Thyroid gland (tissue), 4 donors: Measurements from ENCODE around the gene CBLB. TPM values are rescaled to one million over a fixed set of nuclear protein-coding genes. Genes with fewer than 3 reads are reported as not detected.

ENCODE experiments used
- DNase-seq, 2 donors: peaks; one replicate each; pipeline ENCODE4 v3.0.0-alpha.2; 2019
- H3K27ac ChIP-seq, 3 donors: fragments of 200-600 bp; sonication (generic); 1 replicate in 2 of 3; 2 replicates in 1 of 3; pipeline ENCODE4 v1.5.1; 2016 to 2019; ENCODE audit warnings: mild to moderate bottlenecking in 1 of 3, moderate library complexity in 1 of 3
- H3K27me3 ChIP-seq: fragments of 200-600 bp; sonication (generic); one replicate; pipeline ENCODE4 v1.5.1; 2019
- H3K36me3 ChIP-seq, 2 donors: fragments of 200-600 bp; sonication (generic); one replicate each; pipeline ENCODE4 v1.5.1; 2016 to 2019
- H3K4me1 ChIP-seq, 2 donors: fragments of 200-600 bp; sonication (generic); one replicate each; pipeline ENCODE4 v1.5.1; 2017 to 2019
- H3K4me3 ChIP-seq, 3 donors: fragments of 200-600 bp; sonication (generic); replicated peaks in 1 of 3; 1 replicate in 2 of 3; 2 replicates in 1 of 3; pipeline ENCODE4 v1.5.1; 2016; ENCODE audit warnings: mild to moderate bottlenecking in 1 of 3
- H3K9me3 ChIP-seq: fragments of 200-600 bp; sonication (generic); one replicate; pipeline ENCODE4 v1.5.1; 2017
- POLR2A ChIP-seq, 2 donors: fragments of 450-650 bp; IDR thresholded peaks; one replicate each; pipeline ENCODE4 v1.6.1; 2017; ENCODE audit warnings: antibody characterized with exemption in 2 of 2, mild to moderate bottlenecking in 2 of 2, moderate library complexity in 1 of 2
- WGBS, 2 donors: methylation state at CpG; one replicate each; pipeline ENCODE4 v1.1.5; 2017; 5-methylcytosine and 5-hydroxymethylcytosine counted together
- intact Hi-C: fragments of 100-400 bp; cut with DNase I; formaldehyde crosslinking; loops from one replicate; pipeline ENCODE4 v1.15.1; 2023
- total RNA-seq, 4 donors: library from RNA; depleted of rRNA; stranded (reverse); fragments of >200 nt; gene quantifications; one replicate each; pipeline ENCODE4 v1.2.3, GENCODE V29; 2016
- TF ChIP-seq, protein P1 (sequence below), 6 experiments: fragments of 200-600 bp in 3 of 6; fragments of 450-650 bp in 3 of 6; sonication (generic) in 3 of 6; IDR thresholded peaks; one replicate each; pipeline ENCODE4 v1.5.1; 2016 to 2019; ENCODE audit warnings: antibody characterized with exemption in 6 of 6, mild to moderate bottlenecking in 2 of 6, inconsistent platforms in 1 of 6, moderate library complexity in 1 of 6

Gene CBLB
- total RNA-seq, 4 donors from 2014 or later, result 61.8 to 119 (median 83.4) TPM

DNA sequence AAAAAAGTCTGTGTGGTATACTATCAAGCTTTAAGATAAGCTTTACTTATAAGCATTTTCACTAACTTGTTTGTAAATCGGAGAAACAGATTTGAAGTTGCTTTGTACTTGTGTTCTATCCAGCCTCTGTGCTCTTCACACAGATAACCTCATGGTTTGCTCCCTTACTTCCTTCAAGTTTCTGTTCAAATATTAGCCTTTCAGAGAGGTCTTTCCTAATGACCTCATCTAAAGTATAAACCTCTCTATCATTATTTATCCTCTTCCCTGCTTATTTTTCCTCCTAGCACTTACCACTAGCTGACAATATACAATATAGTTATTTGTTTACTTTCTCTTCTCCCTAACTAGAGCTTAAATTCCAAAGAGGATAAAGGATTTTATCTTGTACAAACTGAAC lies 180.0 kb downstream of the CBLB start:
- no peaks in the 10 kb centered on the region for H3K9me3 ChIP-seq
- H3K4me1 ChIP-seq, result no peaks in the 10 kb centered on the region
- H3K4me3 ChIP-seq, result no peak overlapping the region
- no peak for TF ChIP-seq POLR2A (IDR thresholded peaks at IDR 0.05)
- TF ChIP-seq, protein P1, sequence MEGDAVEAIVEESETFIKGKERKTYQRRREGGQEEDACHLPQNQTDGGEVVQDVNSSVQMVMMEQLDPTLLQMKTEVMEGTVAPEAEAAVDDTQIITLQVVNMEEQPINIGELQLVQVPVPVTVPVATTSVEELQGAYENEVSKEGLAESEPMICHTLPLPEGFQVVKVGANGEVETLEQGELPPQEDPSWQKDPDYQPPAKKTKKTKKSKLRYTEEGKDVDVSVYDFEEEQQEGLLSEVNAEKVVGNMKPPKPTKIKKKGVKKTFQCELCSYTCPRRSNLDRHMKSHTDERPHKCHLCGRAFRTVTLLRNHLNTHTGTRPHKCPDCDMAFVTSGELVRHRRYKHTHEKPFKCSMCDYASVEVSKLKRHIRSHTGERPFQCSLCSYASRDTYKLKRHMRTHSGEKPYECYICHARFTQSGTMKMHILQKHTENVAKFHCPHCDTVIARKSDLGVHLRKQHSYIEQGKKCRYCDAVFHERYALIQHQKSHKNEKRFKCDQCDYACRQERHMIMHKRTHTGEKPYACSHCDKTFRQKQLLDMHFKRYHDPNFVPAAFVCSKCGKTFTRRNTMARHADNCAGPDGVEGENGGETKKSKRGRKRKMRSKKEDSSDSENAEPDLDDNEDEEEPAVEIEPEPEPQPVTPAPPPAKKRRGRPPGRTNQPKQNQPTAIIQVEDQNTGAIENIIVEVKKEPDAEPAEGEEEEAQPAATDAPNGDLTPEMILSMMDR (IDR thresholded peaks at IDR 0.05), result no peak
- peaks cover 0 to 8% of the 10 kb centered on the region in 2 donors for H3K36me3 ChIP-seq
- no peaks in the 10 kb centered on the region for H3K27me3 ChIP-seq
- intact Hi-C loops, result no loop called here
- no peak overlapping the region for H3K27ac ChIP-seq
- DNase-seq, result no peak
- 94 to 95% methylated on average over 1 of the region's 1 CpG for WGBS, 2 donors

DNA sequence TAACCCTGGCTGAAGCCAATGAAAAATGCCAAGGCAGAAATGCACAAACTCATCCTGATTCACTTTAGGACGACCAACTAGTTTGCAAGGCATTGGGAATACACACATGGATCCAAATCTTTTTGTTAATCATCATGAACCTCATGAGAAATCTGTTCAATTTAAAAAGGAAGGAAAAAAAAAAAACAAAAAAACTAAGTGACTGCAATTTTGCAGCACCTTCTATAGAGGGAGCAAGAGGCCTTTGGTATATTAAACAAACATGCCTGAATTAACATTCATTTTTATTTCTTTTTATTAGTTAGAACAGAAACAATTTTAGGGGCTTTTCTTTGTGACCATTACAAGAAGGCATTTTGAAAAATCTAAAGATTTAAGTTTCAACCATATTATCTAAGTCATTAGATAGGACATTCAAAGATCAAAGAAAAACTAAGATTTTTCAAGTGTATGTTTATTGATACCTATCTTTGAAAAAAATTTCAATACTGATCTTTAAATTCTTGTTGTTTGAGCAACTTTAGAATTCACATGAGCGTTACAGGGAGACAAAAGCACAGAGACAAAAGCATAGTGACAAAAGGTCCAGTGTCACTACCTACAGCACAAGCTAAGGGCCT lies 182.4 kb downstream of the CBLB start:
- DNase-seq, result no peak
- intact Hi-C loops, result no loop called here
- TF ChIP-seq, protein P1 (IDR thresholded peaks at IDR 0.05), result peak; percentile 29 to 86 (median 61)
- no peak for TF ChIP-seq POLR2A (IDR thresholded peaks at IDR 0.05)
- Histone ChIP-seq H3K27ac (no peak overlapping the region), H3K4me3 (no peak overlapping the region), H3K4me1 (no peaks in the 10 kb centered on the region), H3K36me3 (peaks cover 0 to 6% of the 10 kb centered on the region in 2 donors), H3K27me3 (no peaks in the 10 kb centered on the region), H3K9me3 (no peaks in the 10 kb centered on the region)
- 36 to 46% methylated on average over 2 of the region's 2 CpGs for WGBS, 2 donors

DNA sequence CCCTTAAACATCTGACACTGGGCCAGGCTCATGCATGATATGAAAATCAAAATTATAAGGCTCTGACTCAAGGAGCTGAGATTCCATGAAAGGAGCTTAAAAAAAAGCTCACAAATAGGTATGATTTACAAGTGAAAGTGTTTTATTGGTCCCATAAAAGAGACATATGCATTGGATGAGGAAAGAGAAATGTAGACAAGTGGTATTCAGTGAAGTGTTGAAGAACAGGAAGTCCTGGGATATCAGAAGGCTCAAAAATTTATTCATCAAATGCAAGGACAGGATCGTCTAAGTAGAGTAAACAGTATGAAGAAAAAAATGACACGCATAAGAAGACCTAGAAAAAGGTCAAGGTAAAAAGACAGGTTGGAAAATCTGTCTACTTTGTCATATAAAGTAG lies 188.9 kb downstream of the CBLB start:
- TF ChIP-seq, protein P1 (IDR thresholded peaks at IDR 0.05), result no peak
- no peak for TF ChIP-seq POLR2A (IDR thresholded peaks at IDR 0.05)
- no peaks in the 10 kb centered on the region for H3K27me3 ChIP-seq
- no peaks in the 10 kb centered on the region for H3K4me1 ChIP-seq
- no peak overlapping the region for H3K4me3 ChIP-seq
- no peaks in the 10 kb centered on the region for H3K9me3 ChIP-seq
- intact Hi-C loops, result no loop called here
- DNase-seq, result no peak
- no peak overlapping the region for H3K27ac ChIP-seq
- 92% methylated on average over 2 of the region's 2 CpGs for WGBS, 2 donors
- H3K36me3 ChIP-seq, result peaks cover 5 to 15% of the 10 kb centered on the region in 2 donors

DNA sequence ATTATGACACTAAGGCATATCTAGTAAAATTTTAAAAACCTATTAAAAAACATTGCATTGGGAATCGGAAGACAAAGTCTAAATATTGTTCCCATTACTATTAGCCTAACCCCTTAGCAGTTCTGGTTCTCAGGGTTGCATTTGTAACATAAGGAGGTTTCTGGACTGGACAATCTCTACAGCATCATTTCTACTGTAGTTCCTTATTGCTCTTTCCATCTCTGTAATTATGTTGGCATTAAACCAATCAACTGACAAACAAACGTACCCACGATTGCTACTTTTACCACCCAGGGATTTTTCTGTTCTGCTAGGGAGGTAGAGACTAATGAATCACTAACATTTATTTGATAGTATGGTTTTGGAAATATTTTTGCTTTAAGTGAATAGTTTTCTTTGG lies 190.8 kb downstream of the CBLB start:
- H3K4me1 ChIP-seq, result no peaks in the 10 kb centered on the region
- TF ChIP-seq, protein P1 (IDR thresholded peaks at IDR 0.05), result no peak
- no peak for TF ChIP-seq POLR2A (IDR thresholded peaks at IDR 0.05)
- WGBS, 2 donors, result 88 to 90% methylated on average over 3 of the region's 3 CpGs
- DNase-seq, result no peak
- no peaks in the 10 kb centered on the region for H3K27me3 ChIP-seq
- no peak overlapping the region for H3K4me3 ChIP-seq
- no peak overlapping the region for H3K27ac ChIP-seq
- intact Hi-C loops, result no loop called here
- H3K9me3 ChIP-seq, result no peaks in the 10 kb centered on the region
- peaks cover 5 to 14% of the 10 kb centered on the region in 2 donors for H3K36me3 ChIP-seq

DNA sequence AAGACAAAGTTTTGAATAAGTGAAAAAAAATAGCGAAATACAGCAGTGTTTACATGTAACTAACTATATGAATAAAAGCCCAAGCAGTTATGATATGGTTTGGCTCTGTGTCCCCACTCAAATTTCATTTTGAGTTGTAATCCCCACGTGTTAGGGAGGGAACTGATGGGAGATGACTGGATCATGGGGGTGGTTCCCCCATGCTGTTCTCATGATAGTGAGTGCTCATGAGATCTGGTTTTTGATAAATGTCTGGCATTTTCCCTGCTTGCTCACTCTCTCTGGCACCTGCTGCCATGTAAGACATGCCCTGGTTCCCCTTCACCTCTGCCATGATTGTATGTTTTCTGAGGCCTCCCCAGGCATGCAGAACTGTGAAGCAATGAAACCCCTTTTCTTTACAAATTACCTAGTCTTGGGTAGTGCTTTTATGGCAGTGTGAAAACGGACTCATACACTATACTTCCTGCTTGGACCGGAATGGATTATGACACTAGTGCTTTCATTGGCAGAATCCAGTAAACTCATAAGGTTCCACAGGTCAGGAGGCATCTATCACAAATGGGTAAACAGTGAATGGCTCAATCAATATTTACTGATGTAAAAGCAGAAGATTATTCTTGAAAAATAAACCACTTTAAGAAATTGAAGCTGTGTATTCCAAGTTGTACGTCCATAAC lies 192.1 kb downstream of the CBLB start:
- peaks cover 5 to 14% of the 10 kb centered on the region in 2 donors for H3K36me3 ChIP-seq
- WGBS, 2 donors, result 83 to 90% methylated on average over 5 of the region's 5 CpGs
- intact Hi-C loops, result no loop called here

More for the DNA sequence above, 192.1 kb downstream of the CBLB start:
- H3K27me3 ChIP-seq, result no peaks in the 10 kb centered on the region
- H3K4me3 ChIP-seq, result no peak overlapping the region
- H3K4me1 ChIP-seq, result no peaks in the 10 kb centered on the region
- TF ChIP-seq POLR2A (IDR thresholded peaks at IDR 0.05), result no peak
- TF ChIP-seq, protein P1 (IDR thresholded peaks at IDR 0.05), result no peak
- H3K9me3 ChIP-seq, result no peaks in the 10 kb centered on the region
- H3K27ac ChIP-seq, result no peak overlapping the region
- no peak for DNase-seq
